H1 (cell line): ENCODE results near the gene IKZF5. TPM values are rescaled to one million over a fixed set of nuclear protein-coding genes. Genes with fewer than 3 reads are reported as not detected.

Experiments
- CTCF ChIA-PET: fragments of 300-600 bp; sonication (Branson Sonifier 250); formaldehyde crosslinking; loops from one replicate; lab custom pipeline; 2021; ENCODE audit not compliant: partially characterized antibody; lab: Charles Lee
- POLR2A ChIA-PET: fragments of 300-600 bp; sonication (Branson Sonifier 250); formaldehyde crosslinking; loops from one replicate; lab custom pipeline; 2021; ENCODE audit warnings: inconsistent platforms; ENCODE audit not compliant: partially characterized antibody; lab: Charles Lee
- DNase-seq, 2 experiments: peaks; one replicate each; pipeline versions ENCODE4 v3.0.0 to v3.0.0-alpha.2; 2010 to 2022; ENCODE audit warnings: low spot score in 2 of 2, low read depth in 1 of 2, mixed read lengths in 1 of 2
- FAIRE-seq: peaks from 2 replicates; lab custom pipeline; 2011; peaks lifted over from hg19 to GRCh38; lab: Jason Lieb, UNC
- H2AFZ ChIP-seq: 2 replicates; pipeline ENCODE4 v1.8.1; 2012; ENCODE audit warnings: low read length, inconsistent platforms
- H2AK5ac ChIP-seq: 2 replicates; pipeline ENCODE4 v1.6.1; 2013; ENCODE audit warnings: low read depth, low read length
- H2BK120ac ChIP-seq: replicated peaks from 2 replicates; pipeline ENCODE3; 2013; ENCODE audit warnings: low read depth, low read length, inconsistent platforms
- H2BK12ac ChIP-seq: 2 replicates; pipeline ENCODE4 v1.6.1; 2013; ENCODE audit warnings: low read depth, low read length
- H2BK15ac ChIP-seq: 2 replicates; pipeline ENCODE4 v1.6.1; 2013; ENCODE audit warnings: low read length
- H2BK20ac ChIP-seq: 2 replicates; pipeline ENCODE4 v1.6.1; 2013; ENCODE audit warnings: low read length
- H2BK5ac ChIP-seq: 2 replicates; pipeline ENCODE4 v1.6.1; 2013; ENCODE audit warnings: low read depth, low read length
- H3K14ac ChIP-seq: 2 replicates; pipeline ENCODE4 v1.6.1; 2013; ENCODE audit warnings: inconsistent platforms; ENCODE audit not compliant: insufficient read length
- H3K18ac ChIP-seq: 2 replicates; pipeline ENCODE4 v1.6.1; 2013; ENCODE audit warnings: low read length; ENCODE audit errors: extremely low read depth
- H3K23ac ChIP-seq: 2 replicates; pipeline ENCODE4 v1.6.1; 2013; ENCODE audit warnings: inconsistent platforms; ENCODE audit not compliant: insufficient read length
- H3K23me2 ChIP-seq: 2 replicates; pipeline ENCODE4 v1.6.1; 2013; ENCODE audit warnings: low read depth, low read length
- H3K27ac ChIP-seq: 2 replicates; pipeline ENCODE4 v1.6.1; 2011; ENCODE audit warnings: low read depth, low read length, inconsistent platforms
- H3K27me3 ChIP-seq, 4 experiments: replicated peaks in 1 of 4; 1 replicate in 1 of 4; 2 replicates in 3 of 4; pipeline versions ENCODE4 v1.6.1 to v1.8.1; 2011 to 2013; ENCODE audit warnings: low read length in 3 of 4, mild to moderate bottlenecking in 3 of 4, inconsistent platforms in 2 of 4, mixed read lengths in 2 of 4, moderate library complexity in 1 of 4; ENCODE audit not compliant: control insufficient read depth in 3 of 4, insufficient read depth in 3 of 4; ENCODE audit errors: extremely low read depth in 1 of 4
- H3K36me3 ChIP-seq, 4 experiments: 2 replicates each; pipeline versions ENCODE4 v1.6.1 to v1.8.1; 2011 to 2013; ENCODE audit warnings: mild to moderate bottlenecking in 4 of 4, low read length in 3 of 4, moderate library complexity in 2 of 4, control low read depth in 1 of 4, inconsistent platforms in 1 of 4; ENCODE audit not compliant: insufficient read depth in 4 of 4, control insufficient read depth in 2 of 4
- H3K4ac ChIP-seq: replicated peaks from 2 replicates; pipeline ENCODE3; 2013; ENCODE audit warnings: low read length, low read depth, mixed read lengths, inconsistent platforms; ENCODE audit not compliant: insufficient read length
- H3K4me1 ChIP-seq, 4 experiments: replicated peaks in 1 of 4; 1 replicate in 1 of 4; 2 replicates in 3 of 4; pipeline versions ENCODE4 v1.6.1 to v1.8.1; 2011 to 2013; ENCODE audit warnings: low read length in 3 of 4, inconsistent platforms in 2 of 4, mixed read lengths in 1 of 4; ENCODE audit not compliant: insufficient read depth in 4 of 4, control insufficient read depth in 3 of 4
- H3K4me2 ChIP-seq, 2 experiments: 2 replicates each; pipeline versions ENCODE4 v1.6.1 to v1.8.1; 2011 to 2013; ENCODE audit warnings: low read depth in 2 of 2, low read length in 2 of 2, control low read depth in 1 of 2, inconsistent platforms in 1 of 2, mild to moderate bottlenecking in 1 of 2; ENCODE audit not compliant: insufficient read depth in 1 of 2
- H3K4me3 ChIP-seq, 4 experiments: fragments of 200-600, 300-600 bp in 1 of 4; sonication (generic), shearing (Covaris generic), sonication (Bioruptor Twin) in 1 of 4; 2 replicates each; pipeline versions ENCODE4 v1.5.1 to v1.8.1; 2011 to 2016; ENCODE audit warnings: low read length in 4 of 4, low read depth in 3 of 4, control low read depth in 2 of 4, inconsistent platforms in 2 of 4, mild to moderate bottlenecking in 2 of 4, mixed read lengths in 1 of 4, moderate library complexity in 1 of 4; ENCODE audit not compliant: insufficient read depth in 2 of 4; ENCODE audit errors: extremely low read depth in 1 of 4
- H3K56ac ChIP-seq: replicated peaks from 2 replicates; pipeline ENCODE3; 2013; ENCODE audit warnings: low read depth, mild to moderate bottlenecking, mixed read lengths, low read length, inconsistent platforms; ENCODE audit not compliant: insufficient read length
- H3K79me1 ChIP-seq: 2 replicates; pipeline ENCODE4 v1.6.1; 2013; ENCODE audit warnings: low read depth, low read length, control low read depth
- H3K79me2 ChIP-seq, 2 experiments: 2 replicates each; pipeline versions ENCODE4 v1.6.1 to v1.8.1; 2012 to 2013; ENCODE audit warnings: low read length in 2 of 2, mild to moderate bottlenecking in 2 of 2, inconsistent platforms in 1 of 2; ENCODE audit not compliant: insufficient read depth in 2 of 2, control insufficient read depth in 1 of 2
- H3K9ac ChIP-seq, 4 experiments: replicated peaks in 1 of 4; 1 replicate in 1 of 4; 2 replicates in 3 of 4; pipeline versions ENCODE4 v1.6.1 to v1.8.1; 2011 to 2013; ENCODE audit warnings: low read depth in 3 of 4, low read length in 3 of 4, control low read depth in 2 of 4, mild to moderate bottlenecking in 2 of 4, moderate library complexity in 2 of 4, inconsistent platforms in 1 of 4; ENCODE audit errors: extremely low read depth in 1 of 4
- H3K9me3 ChIP-seq, 2 experiments: 2 replicates each; pipeline versions ENCODE4 v1.6.1 to v1.8.1; 2012 to 2013; ENCODE audit warnings: mild to moderate bottlenecking in 2 of 2, moderate library complexity in 2 of 2, control low read depth in 1 of 2, inconsistent platforms in 1 of 2, low read depth in 1 of 2, low read length in 1 of 2, mixed read lengths in 1 of 2; ENCODE audit not compliant: insufficient read depth in 2 of 2
- H4K20me1 ChIP-seq, 2 experiments: replicated peaks in 1 of 2; 2 replicates each; pipeline versions ENCODE3 to v1.8.1; 2011 to 2013; ENCODE audit warnings: inconsistent platforms in 2 of 2, low read length in 2 of 2, mild to moderate bottlenecking in 1 of 2; ENCODE audit not compliant: insufficient read depth in 2 of 2, control insufficient read depth in 1 of 2
- H4K5ac ChIP-seq: 2 replicates; pipeline ENCODE4 v1.6.1; 2013; ENCODE audit warnings: low read length, low read depth, mixed read lengths, inconsistent platforms; ENCODE audit not compliant: insufficient read length
- H4K8ac ChIP-seq: 2 replicates; pipeline ENCODE4 v1.8.0; 2013; ENCODE audit warnings: mild to moderate bottlenecking, moderate library complexity, low read length, inconsistent platforms; ENCODE audit not compliant: insufficient read depth; ENCODE audit errors: extremely low read depth
- H4K91ac ChIP-seq: replicated peaks from 2 replicates; pipeline ENCODE3; 2013; ENCODE audit warnings: low read length, mixed read lengths, inconsistent platforms; ENCODE audit not compliant: insufficient read length
- CREB1 ChIP-seq: IDR thresholded peaks from 2 replicates; pipeline ENCODE4 v1.6.1; 2012; ENCODE audit warnings: inconsistent platforms
- GTF2F1 ChIP-seq: IDR thresholded peaks from 2 replicates; pipeline ENCODE4 v1.6.1; 2012; ENCODE audit warnings: low read depth, low read length, improper control_type of control experiment, borderline replicate concordance
- SIX5 ChIP-seq: IDR thresholded peaks from 2 replicates; pipeline ENCODE4 v1.6.1; 2011; ENCODE audit warnings: mild to moderate bottlenecking, low read depth, low read length
- TCF12 ChIP-seq: IDR thresholded peaks from 2 replicates; pipeline ENCODE4 v1.6.1; 2011; ENCODE audit warnings: low read depth, mild to moderate bottlenecking, low read length
- WGBS, 2 experiments: shearing (Covaris generic) in 1 of 2; methylation state at CpG; one replicate each; pipeline versions ENCODE4 v1.1.6 to v1.1.7; 2013 to 2015; ENCODE audit warnings: low lambda C conversion rate in 2 of 2, mixed read lengths in 2 of 2, inconsistent platforms in 1 of 2, low coverage in 1 of 2, missing lambda C conversion rate in 1 of 2; ENCODE audit not compliant: insufficient replicate concordance in 2 of 2, insufficient coverage in 1 of 2, insufficient read length in 1 of 2; ENCODE audit errors: extremely low coverage in 1 of 2, missing lambda C conversion rate in 1 of 2; 5-methylcytosine and 5-hydroxymethylcytosine counted together
- polyA plus RNA-seq, 7 experiments: library from polyadenylated mRNA; depleted of rRNA in 3 of 7; stranded (reverse) in 5 of 7; unstranded in 2 of 7; fragments of >200 nt in 5 of 7; fragments of 200-250 nt in 2 of 7; gene quantifications; 1 replicate in 5 of 7; 2 replicates in 1 of 7; 4 replicates in 1 of 7; pipeline versions ENCODE4 v1.2.1 to v1.2.3, GENCODE V29; 2011 to 2013; ENCODE audit warnings: missing spikeins in 2 of 7, mixed read lengths in 2 of 7
- total RNA-seq: library from RNA; stranded (reverse); fragmentation: NEBNext Ultra II Directional; extraction: Animal tissue kit (Norgen Biotek cat#: 25700); gene quantifications from 2 replicates; pipeline ENCODE4 v1.2.1, GENCODE V29; 2021

IKZF5 gene
- total and polyA plus RNA-seq, 2 of the 8 experiments (the other 6 are each of a cell fraction or from before 2014, with no cell fraction given): 5.2 to 15.3 TPM

GRCh38 chr10:122995936-122996335, 12.7 kb downstream of the IKZF5 start:
- Histone ChIP-seq H3K23ac (no peak overlapping the region), H3K79me1 (no peaks in the 10 kb centered on the region; the same call in 1 of the 2 replicates), H3K23me2 (no peaks in the 10 kb centered on the region), H3K4me2 (no peak overlapping the region), H3K9me3 (no peaks in the 10 kb centered on the region; a peak in 1 of 4 replicates), H3K4me3 (no peak overlapping the region), H3K56ac (no peak overlapping the region), H3K79me2 (peaks cover 0 to 18% of the 10 kb centered on the region in 2 experiments; a peak in 2 of 4 replicates), H3K14ac (no peak overlapping the region), H3K9ac (no peak overlapping the region), H3K4me1 (no peaks in the 10 kb centered on the region), H4K91ac (no peak overlapping the region), H2AFZ (no peak overlapping the region), H2AK5ac (no peak overlapping the region), H3K27ac (no peak overlapping the region), H2BK120ac (no peak overlapping the region), H4K8ac (no peak overlapping the region), H3K18ac (no peak overlapping the region), H2BK5ac (no peak overlapping the region), H4K5ac (no peak overlapping the region), H3K27me3 (no peaks in the 10 kb centered on the region), H4K20me1 (peaks cover 0 to 4% of the 10 kb centered on the region in 2 experiments), H3K4ac (no peak overlapping the region), H3K36me3 (peaks cover 2 to 23% (median 9%) of the 10 kb centered on the region in 4 experiments; a peak in 6 of 8 replicates), H2BK15ac (no peak overlapping the region), H2BK12ac (no peak overlapping the region), H2BK20ac (no peak overlapping the region)
- DNase-seq (no peak), FAIRE-seq (no peak)
- TF ChIP-seq CREB1: no peak
- TF ChIP-seq TCF12: no peak
- TF ChIP-seq GTF2F1: no peak
- no peak for TF ChIP-seq SIX5
- ChIA-PET POLR2A (interaction anchor here (0.5 to 3.5 kb wide), 3 partner anchors 13 to 314 kb away, joined by 3 to 12 read pairs (median 3); partner anchors contain the start of genes ACADSB and PSTK), CTCF (interaction anchor here (1.4 kb wide), 1 partner anchor 57 kb away, joined by 3 read pairs; no protein-coding TSS in a partner anchor)
- 86% methylated on average over 4 of the region's 4 CpGs; no CpG with 5 or more reads in 1 of the 2 experiments for WGBS, 2 experiments
